ENCODE results near the gene ESRRB.
"Not testable (repeated sequence)": the region's sequence is repeated elsewhere in the genome, so short reads cannot be mapped to it uniquely, and the experiment has no call there.

The ESRRB gene

DNA sequence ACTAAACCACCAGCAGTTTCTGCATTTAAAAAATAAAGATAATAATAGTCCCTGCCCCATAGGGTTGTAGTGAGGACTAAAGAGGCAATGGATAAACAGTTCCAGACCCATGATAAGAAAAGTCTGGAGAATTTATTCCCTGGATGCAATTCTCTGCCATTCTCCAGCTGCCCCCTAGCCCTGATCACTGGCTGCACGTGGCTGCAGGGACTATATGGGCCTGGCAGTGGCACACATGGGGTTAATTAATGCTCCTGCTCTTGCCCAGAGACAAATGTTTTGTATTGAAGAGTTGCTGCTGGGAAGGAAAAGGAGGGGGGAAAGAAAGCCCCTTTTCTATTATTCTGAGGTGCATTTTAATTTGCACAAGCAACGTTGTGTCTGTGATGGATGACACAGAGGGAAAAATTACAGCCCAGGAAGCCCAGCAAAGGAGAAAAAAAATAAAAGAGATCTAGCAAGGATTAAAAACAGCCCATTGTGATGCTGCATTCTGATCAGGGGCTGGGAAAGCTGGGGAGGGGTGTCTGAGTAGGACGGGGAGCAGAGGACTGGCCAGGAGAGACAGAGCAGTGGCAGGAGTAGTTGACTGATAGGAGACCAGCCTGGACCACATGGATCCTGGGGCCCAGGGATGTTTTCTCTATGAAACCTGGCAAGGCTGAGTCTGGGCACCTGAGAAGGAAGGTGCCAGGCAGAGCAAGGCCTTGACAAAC, 149.3 kb downstream of the ESRRB start:
- H3K4me3 ChIP-seq (ENCODE audit: low read depth, low read length) = no peak overlapping the region
- TF ChIP-seq, protein P1, sequence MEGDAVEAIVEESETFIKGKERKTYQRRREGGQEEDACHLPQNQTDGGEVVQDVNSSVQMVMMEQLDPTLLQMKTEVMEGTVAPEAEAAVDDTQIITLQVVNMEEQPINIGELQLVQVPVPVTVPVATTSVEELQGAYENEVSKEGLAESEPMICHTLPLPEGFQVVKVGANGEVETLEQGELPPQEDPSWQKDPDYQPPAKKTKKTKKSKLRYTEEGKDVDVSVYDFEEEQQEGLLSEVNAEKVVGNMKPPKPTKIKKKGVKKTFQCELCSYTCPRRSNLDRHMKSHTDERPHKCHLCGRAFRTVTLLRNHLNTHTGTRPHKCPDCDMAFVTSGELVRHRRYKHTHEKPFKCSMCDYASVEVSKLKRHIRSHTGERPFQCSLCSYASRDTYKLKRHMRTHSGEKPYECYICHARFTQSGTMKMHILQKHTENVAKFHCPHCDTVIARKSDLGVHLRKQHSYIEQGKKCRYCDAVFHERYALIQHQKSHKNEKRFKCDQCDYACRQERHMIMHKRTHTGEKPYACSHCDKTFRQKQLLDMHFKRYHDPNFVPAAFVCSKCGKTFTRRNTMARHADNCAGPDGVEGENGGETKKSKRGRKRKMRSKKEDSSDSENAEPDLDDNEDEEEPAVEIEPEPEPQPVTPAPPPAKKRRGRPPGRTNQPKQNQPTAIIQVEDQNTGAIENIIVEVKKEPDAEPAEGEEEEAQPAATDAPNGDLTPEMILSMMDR (IDR thresholded peaks at IDR 0.05; ENCODE audit: low read depth, low read length, missing control alignments) = no peak
- no peak for DNase-seq (ENCODE audit: low read depth)

DNA sequence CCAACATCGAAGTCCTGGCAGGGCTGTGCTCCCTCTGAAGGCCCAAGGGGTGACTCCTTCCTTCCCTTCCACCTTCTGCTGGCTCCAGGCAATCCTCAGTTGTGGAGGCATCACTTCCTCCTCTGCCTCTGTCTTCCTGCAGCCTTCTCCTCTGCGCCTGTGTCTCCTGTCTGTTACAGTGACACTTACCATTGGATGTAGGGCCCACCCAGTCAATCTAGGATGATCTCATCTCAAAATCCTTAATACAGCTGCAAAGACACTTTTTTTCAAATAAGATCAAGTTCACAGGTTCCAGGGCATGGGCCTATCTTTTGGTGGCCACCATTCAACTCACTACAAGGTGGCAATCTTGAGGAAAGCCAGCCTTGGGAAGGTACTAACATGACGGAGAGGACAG, 155.1 kb downstream of the ESRRB start:
- no peak for DNase-seq (ENCODE audit: low read depth)
- TF ChIP-seq, protein P1 (IDR thresholded peaks at IDR 0.05; ENCODE audit: low read depth, low read length, missing control alignments) = no peak
- no peak overlapping the region for H3K4me3 ChIP-seq (ENCODE audit: low read depth, low read length)

DNA sequence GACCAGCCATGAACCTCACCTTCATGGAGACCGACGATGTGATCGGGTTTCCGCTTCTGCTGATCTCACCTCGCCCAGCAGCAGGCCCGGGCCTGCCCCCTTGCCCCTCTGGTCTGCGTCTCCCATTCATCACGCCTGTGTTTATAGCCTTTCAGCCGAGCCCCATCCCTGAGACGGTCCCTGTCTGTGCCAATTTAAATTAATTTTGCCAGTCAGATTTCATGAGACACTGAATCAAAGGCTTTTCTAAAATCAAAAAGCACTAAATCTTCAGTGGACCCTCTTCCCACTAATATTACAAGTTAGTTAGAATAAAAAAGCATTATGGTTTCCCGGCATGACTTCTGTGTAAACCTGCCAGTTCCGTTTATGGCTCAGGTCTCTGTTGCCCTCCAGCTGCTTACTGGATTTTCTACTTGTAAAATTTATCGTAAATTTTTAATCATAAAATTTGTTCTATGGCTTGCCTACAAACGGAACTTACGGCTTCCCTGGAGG, 155.9 kb downstream of the ESRRB start:
- TF ChIP-seq, protein P1 (IDR thresholded peaks at IDR 0.05; ENCODE audit: low read depth, low read length, missing control alignments) = no peak
- no peak overlapping the region for H3K4me3 ChIP-seq (ENCODE audit: low read depth, low read length)
- DNase-seq (ENCODE audit: low read depth) = no peak

DNA sequence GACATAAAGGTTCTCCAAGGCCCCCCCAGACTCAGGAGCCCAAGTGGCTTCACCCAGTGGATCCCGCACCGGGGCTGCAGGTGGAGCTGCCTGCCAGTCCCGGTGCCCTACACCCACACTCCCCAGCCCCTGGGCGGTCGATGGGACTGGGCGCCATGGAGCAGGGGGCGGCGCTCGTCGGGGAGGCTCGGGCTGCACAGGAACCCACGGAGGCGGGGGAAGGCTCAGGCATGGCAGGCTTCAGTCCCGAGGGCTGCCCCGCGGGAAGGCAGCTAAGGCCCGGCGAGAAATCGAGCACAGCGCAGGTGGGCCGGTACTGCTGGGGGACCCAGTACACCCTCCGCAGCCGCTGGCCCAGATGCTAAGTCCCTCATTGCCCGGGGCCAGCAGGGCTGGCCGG, 160.7 kb downstream of the ESRRB start:
- not testable (repeated sequence) for DNase-seq (ENCODE audit: low read depth); H3K4me3 ChIP-seq (ENCODE audit: low read depth, low read length)

DNA sequence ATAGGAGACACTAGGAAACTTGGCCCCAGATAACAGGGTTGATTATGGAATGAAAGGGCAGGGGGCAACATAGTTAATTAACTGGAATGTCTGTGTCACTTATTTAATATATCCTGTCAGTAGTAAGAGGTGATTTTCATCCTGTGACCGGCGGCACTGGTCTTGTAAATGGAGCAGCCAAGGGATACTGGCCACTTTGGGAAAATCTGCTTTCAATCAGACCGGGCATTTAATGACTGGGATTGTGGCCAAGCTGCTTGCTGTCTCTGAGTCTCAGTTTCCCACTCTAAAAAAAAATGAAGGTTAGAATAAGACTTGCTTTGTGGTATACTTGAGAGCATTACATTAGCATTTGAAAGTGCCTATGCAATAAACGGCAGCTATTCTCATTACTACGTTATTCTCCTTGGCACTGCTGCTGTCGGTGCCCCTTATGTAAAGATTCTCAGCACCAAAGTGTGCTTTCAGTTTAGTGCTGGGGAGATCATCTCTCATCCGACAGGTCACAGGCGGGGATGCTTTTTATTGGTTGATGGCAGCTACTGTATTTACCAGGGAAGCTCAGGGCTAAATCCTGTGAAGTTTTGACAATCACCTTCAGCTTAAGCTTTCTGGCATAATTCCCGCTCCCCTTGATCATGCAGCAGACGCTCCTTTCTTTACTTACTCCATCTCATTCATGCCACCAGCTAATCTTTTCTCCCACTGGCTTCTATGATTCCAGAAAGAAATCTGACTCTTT, 162.1 kb downstream of the ESRRB start:
- TF ChIP-seq, protein P1 (IDR thresholded peaks at IDR 0.05; ENCODE audit: low read depth, low read length, missing control alignments) = no peak
- H3K4me3 ChIP-seq (ENCODE audit: low read depth, low read length) = no peak overlapping the region
- no peak for DNase-seq (ENCODE audit: low read depth)

DNA sequence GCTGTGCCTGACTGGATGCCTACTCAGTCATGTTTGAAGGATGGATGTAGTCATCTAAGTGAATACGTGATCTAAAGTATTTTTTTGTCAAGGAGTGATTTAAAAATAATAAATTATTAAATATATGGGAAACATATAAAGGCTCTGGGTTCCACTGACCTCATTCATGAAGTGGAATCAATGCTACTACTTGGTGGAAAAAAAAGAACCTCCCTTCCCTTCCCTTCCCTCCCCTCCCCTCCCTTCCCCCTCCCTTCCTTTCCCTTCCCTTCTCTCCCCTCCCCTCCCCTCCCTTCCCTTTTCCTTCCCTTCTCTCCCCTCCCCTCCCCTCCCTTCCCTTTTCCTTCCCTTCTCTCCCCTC, 162.7 kb downstream of the ESRRB start:
- no peak overlapping the region for H3K4me3 ChIP-seq (ENCODE audit: low read depth, low read length)
- TF ChIP-seq, protein P1 (IDR thresholded peaks at IDR 0.05; ENCODE audit: low read depth, low read length, missing control alignments) = no peak
- no peak for DNase-seq (ENCODE audit: low read depth)

DNA sequence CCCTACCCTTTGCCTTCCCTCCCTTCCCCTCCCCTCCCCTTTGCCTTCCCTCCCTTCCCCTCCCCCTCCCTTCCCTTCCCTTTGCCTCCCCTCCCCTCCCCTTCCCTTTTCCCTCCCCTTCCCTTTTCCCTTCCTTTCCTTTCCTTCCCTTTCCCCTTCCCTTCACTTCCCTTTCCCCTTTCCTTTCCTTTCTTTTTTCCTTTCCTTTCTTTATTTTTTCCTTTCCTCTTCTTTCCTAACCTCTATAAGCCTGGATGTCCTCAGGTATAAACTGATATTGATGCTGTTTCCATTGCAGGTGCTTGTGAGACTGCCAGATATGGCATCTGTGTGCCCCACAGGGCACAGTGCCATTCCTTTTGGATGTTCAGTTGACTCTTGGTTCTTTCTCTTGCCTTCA, 163.2 kb downstream of the ESRRB start:
- H3K4me3 ChIP-seq (ENCODE audit: low read depth, low read length) = no peak overlapping the region
- TF ChIP-seq, protein P1 (IDR thresholded peaks at IDR 0.05; ENCODE audit: low read depth, low read length, missing control alignments) = no peak
- no peak for DNase-seq (ENCODE audit: low read depth)

Data from GM12864 (cell line).